Astrocyte (in vitro differentiated cells and primary cell): ENCODE measurements around the gene DEPDC1B. TPM values are rescaled to one million over a fixed set of nuclear protein-coding genes. Genes with fewer than 3 reads are reported as not detected.

Source experiments
- DNase-seq: peaks from one replicate; pipeline ENCODE4 v3.0.0-alpha.2; 2010; ENCODE audit warnings: low read depth
- FAIRE-seq: peaks from 2 replicates; lab custom pipeline; 2011; peaks lifted over from hg19 to GRCh38; lab: Jason Lieb, UNC
- H2AFZ ChIP-seq: 2 replicates; pipeline ENCODE4 v1.6.0; 2012; ENCODE audit warnings: low read depth, low read length, inconsistent platforms
- H3K27ac ChIP-seq: 2 replicates; pipeline ENCODE4 v1.5.1; 2011; ENCODE audit warnings: low read depth, low read length, inconsistent platforms
- H3K27me3 ChIP-seq: 2 replicates; pipeline ENCODE4 v1.6.0; 2011; ENCODE audit warnings: low read length, inconsistent platforms; ENCODE audit not compliant: insufficient read depth
- H3K36me3 ChIP-seq: 2 replicates; pipeline ENCODE4 v1.5.1; 2011; ENCODE audit warnings: low read length, inconsistent platforms; ENCODE audit not compliant: insufficient read depth
- H3K4me1 ChIP-seq: 2 replicates; pipeline ENCODE4 v1.5.1; 2011; ENCODE audit warnings: low read length, inconsistent platforms; ENCODE audit not compliant: insufficient read depth
- H3K4me2 ChIP-seq: 2 replicates; pipeline ENCODE4 v1.6.0; 2012; ENCODE audit warnings: low read length, inconsistent platforms
- H3K4me3 ChIP-seq: 2 replicates; pipeline ENCODE4 v1.5.1; 2011; ENCODE audit warnings: low read depth, mild to moderate bottlenecking, low read length, inconsistent platforms; ENCODE audit not compliant: insufficient read depth
- H3K79me2 ChIP-seq: 2 replicates; pipeline ENCODE4 v1.6.0; 2012; ENCODE audit warnings: mild to moderate bottlenecking, low read length, inconsistent platforms; ENCODE audit not compliant: insufficient read depth
- H3K9ac ChIP-seq: 2 replicates; pipeline ENCODE4 v1.6.0; 2012; ENCODE audit warnings: mild to moderate bottlenecking, low read length, inconsistent platforms
- H3K9me3 ChIP-seq: 2 replicates; pipeline ENCODE4 v1.5.1; 2012; ENCODE audit warnings: low read depth, mild to moderate bottlenecking, low read length, inconsistent platforms; ENCODE audit not compliant: insufficient read depth
- H4K20me1 ChIP-seq: 2 replicates; pipeline ENCODE4 v1.6.0; 2012; ENCODE audit warnings: low read length, inconsistent platforms; ENCODE audit not compliant: insufficient read depth
- H3K27ac Mint-ChIP-seq: one replicate; pipeline ENCODE4 v1.8.0; 2021; ENCODE audit warnings: mild to moderate bottlenecking, mixed read lengths; ENCODE audit not compliant: unreplicated experiment
- H3K27me3 Mint-ChIP-seq: one replicate; pipeline ENCODE4 v1.8.0; 2021; ENCODE audit warnings: low read depth, mixed read lengths; ENCODE audit not compliant: unreplicated experiment
- H3K36me3 Mint-ChIP-seq: one replicate; pipeline ENCODE4 v1.8.0; 2021; ENCODE audit warnings: low read depth, mixed read lengths; ENCODE audit not compliant: unreplicated experiment
- H3K4me1 Mint-ChIP-seq: one replicate; pipeline ENCODE4 v1.8.0; 2021; ENCODE audit warnings: low read depth, mixed read lengths; ENCODE audit not compliant: unreplicated experiment
- H3K4me3 Mint-ChIP-seq: one replicate; pipeline ENCODE4 v1.8.0; 2021; ENCODE audit warnings: mild to moderate bottlenecking, moderate library complexity, mixed read lengths; ENCODE audit not compliant: unreplicated experiment
- H3K9me3 Mint-ChIP-seq: one replicate; pipeline ENCODE4 v1.8.0; 2021; ENCODE audit warnings: mild to moderate bottlenecking, mixed read lengths; ENCODE audit not compliant: unreplicated experiment
- CTCF ChIP-seq: IDR thresholded peaks from 2 replicates; pipeline ENCODE4 v1.5.1; 2011; ENCODE audit warnings: low read depth, mild to moderate bottlenecking, inconsistent platforms, low read length, moderate library complexity; ENCODE audit not compliant: insufficient read depth
- EZH2 ChIP-seq: IDR thresholded peaks from 2 replicates; pipeline ENCODE4 v1.6.1; 2012; ENCODE audit warnings: mild to moderate bottlenecking, low read length, inconsistent platforms; ENCODE audit not compliant: insufficient read depth
- total RNA-seq: library from RNA; stranded (reverse); gene quantifications from 2 replicates; pipeline ENCODE4 v1.2.1, GENCODE V29; 2021

Gene DEPDC1B
- total RNA-seq, 1 donor from 2014 or later = 2.2 TPM

- H3K4me1 Mint-ChIP-seq = peaks cover under 1% of the 10 kb centered on the region
- no peak overlapping the region for H3K27ac ChIP-seq
- FAIRE-seq = no peak
Observed at GRCh38 chr5:60640901-60641300, 59.1 kb downstream of the DEPDC1B start.

GRCh38 chr5:60639544-60639943 is 60.4 kb downstream of the DEPDC1B start:
- no peak for FAIRE-seq
- H3K27ac ChIP-seq = no peak overlapping the region
- H3K9ac ChIP-seq = no peak overlapping the region
- no peaks in the 10 kb centered on the region for H4K20me1 ChIP-seq
- no peaks in the 10 kb centered on the region for H3K27me3 ChIP-seq
- TF ChIP-seq CTCF (no peak), EZH2 (no peak)
- no peaks in the 10 kb centered on the region for H3K79me2 ChIP-seq
- H3K4me2 ChIP-seq = no peak overlapping the region
- peaks cover 2% of the 10 kb centered on the region for H3K36me3 Mint-ChIP-seq
- no peaks in the 10 kb centered on the region for H3K27me3 Mint-ChIP-seq
- no peak overlapping the region for H3K4me3 ChIP-seq
- H3K27ac Mint-ChIP-seq = no peak overlapping the region
- H3K4me1 ChIP-seq = no peaks in the 10 kb centered on the region
- no peak overlapping the region for H3K4me3 Mint-ChIP-seq
- DNase-seq = no peak
- H3K4me1 Mint-ChIP-seq = peaks cover 1% of the 10 kb centered on the region
- no peak overlapping the region for H2AFZ ChIP-seq
- H3K36me3 ChIP-seq = peaks cover 2% of the 10 kb centered on the region
- H3K9me3 Mint-ChIP-seq = no peaks in the 10 kb centered on the region
- no peaks in the 10 kb centered on the region for H3K9me3 ChIP-seq

More at GRCh38 chr5:60640901-60641300, 59.1 kb downstream of the DEPDC1B start:
- H3K9me3 Mint-ChIP-seq = no peaks in the 10 kb centered on the region
- Histone ChIP-seq H3K9ac (no peak overlapping the region), H3K27me3 (no peaks in the 10 kb centered on the region), H4K20me1 (no peaks in the 10 kb centered on the region), H3K36me3 (peaks cover 2% of the 10 kb centered on the region), H3K4me2 (no peak overlapping the region), H3K4me3 (no peak overlapping the region), H2AFZ (no peak overlapping the region), H3K9me3 (no peaks in the 10 kb centered on the region), H3K4me1 (no peaks in the 10 kb centered on the region), H3K79me2 (no peaks in the 10 kb centered on the region)
- no peaks in the 10 kb centered on the region for H3K36me3 Mint-ChIP-seq
- H3K4me3 Mint-ChIP-seq = no peak overlapping the region
- no peak overlapping the region for H3K27ac Mint-ChIP-seq
- no peak for DNase-seq
- TF ChIP-seq EZH2 (no peak), CTCF (no peak)
- H3K27me3 Mint-ChIP-seq = no peaks in the 10 kb centered on the region

GRCh38 chr5:60638300-60638699 is 61.7 kb downstream of the DEPDC1B start:
- DNase-seq (no peak), FAIRE-seq (peak; percentile 32)
- Histone ChIP-seq H3K27ac (no peak overlapping the region), H3K27me3 (no peaks in the 10 kb centered on the region), H3K9me3 (no peaks in the 10 kb centered on the region), H2AFZ (no peak overlapping the region), H4K20me1 (no peaks in the 10 kb centered on the region), H3K79me2 (no peaks in the 10 kb centered on the region), H3K4me1 (peaks cover 2% of the 10 kb centered on the region), H3K4me2 (no peak overlapping the region), H3K36me3 (no peaks in the 10 kb centered on the region), H3K9ac (no peak overlapping the region), H3K4me3 (no peak overlapping the region)
- TF ChIP-seq CTCF (no peak), EZH2 (no peak)
- H3K9me3 Mint-ChIP-seq = no peaks in the 10 kb centered on the region
- peaks cover 6% of the 10 kb centered on the region for H3K4me1 Mint-ChIP-seq
- H3K27me3 Mint-ChIP-seq = no peaks in the 10 kb centered on the region
- H3K4me3 Mint-ChIP-seq = no peak overlapping the region
- H3K27ac Mint-ChIP-seq = no peak overlapping the region
- peaks cover 2% of the 10 kb centered on the region for H3K36me3 Mint-ChIP-seq
